Trophoblast cell (in vitro differentiated cells and primary cell): ENCODE data around the gene CHST3.

Experiments used
- DNase-seq, 2 donors: peaks; one replicate each; pipeline ENCODE4 v3.0.0-alpha.2; 2016
- H2AFZ ChIP-seq: 2 replicates; pipeline ENCODE4 v1.6.1; 2013; ENCODE audit warnings: low read length, moderate library complexity, mild to moderate bottlenecking; ENCODE audit not compliant: insufficient read depth, poor library complexity
- H2AK5ac ChIP-seq: 2 replicates; pipeline ENCODE4 v1.6.1; 2013; ENCODE audit warnings: mild to moderate bottlenecking, low read length
- H2BK120ac ChIP-seq: 2 replicates; pipeline ENCODE4 v1.6.1; 2013; ENCODE audit warnings: low read length, mild to moderate bottlenecking, moderate library complexity; ENCODE audit not compliant: insufficient read depth, poor library complexity
- H2BK12ac ChIP-seq: 2 replicates; pipeline ENCODE4 v1.6.1; 2013; ENCODE audit warnings: mild to moderate bottlenecking, low read length, moderate library complexity
- H2BK5ac ChIP-seq: 2 replicates; pipeline ENCODE4 v1.6.1; 2013; ENCODE audit warnings: low read length, low read depth, moderate library complexity, mild to moderate bottlenecking; ENCODE audit not compliant: poor library complexity
- H3K14ac ChIP-seq: 2 replicates; pipeline ENCODE4 v1.6.1; 2013; ENCODE audit warnings: mild to moderate bottlenecking, low read length
- H3K18ac ChIP-seq: 2 replicates; pipeline ENCODE4 v1.6.1; 2013; ENCODE audit warnings: mild to moderate bottlenecking, low read length
- H3K23ac ChIP-seq: 2 replicates; pipeline ENCODE4 v1.6.1; 2013; ENCODE audit warnings: low read length
- H3K27ac ChIP-seq: 2 replicates; pipeline ENCODE4 v1.5.1; 2013; ENCODE audit warnings: low read depth, mild to moderate bottlenecking, inconsistent platforms, low read length, moderate library complexity
- H3K27me3 ChIP-seq: 2 replicates; pipeline ENCODE4 v1.6.1; 2013; ENCODE audit warnings: inconsistent platforms, mild to moderate bottlenecking, low read length, moderate library complexity; ENCODE audit not compliant: insufficient read depth
- H3K36me3 ChIP-seq, 2 experiments: 1 replicate in 1 of 2; 2 replicates in 1 of 2; pipeline ENCODE4 v1.6.1; 2013; ENCODE audit warnings: low read length in 2 of 2, mild to moderate bottlenecking in 2 of 2, moderate library complexity in 1 of 2; ENCODE audit not compliant: insufficient read depth in 2 of 2, control insufficient read depth in 1 of 2
- H3K4ac ChIP-seq: 2 replicates; pipeline ENCODE4 v1.6.1; 2013; ENCODE audit warnings: low read depth, mild to moderate bottlenecking, low read length, moderate library complexity
- H3K4me1 ChIP-seq, 2 experiments: 1 replicate in 1 of 2; 2 replicates in 1 of 2; pipeline ENCODE4 v1.6.1; 2013; ENCODE audit warnings: low read length in 2 of 2, mild to moderate bottlenecking in 2 of 2, moderate library complexity in 1 of 2; ENCODE audit not compliant: insufficient read depth in 2 of 2, control insufficient read depth in 1 of 2
- H3K4me2 ChIP-seq: 2 replicates; pipeline ENCODE4 v1.6.1; 2013; ENCODE audit warnings: inconsistent platforms, mild to moderate bottlenecking, low read length, moderate library complexity
- H3K4me3 ChIP-seq: 2 replicates; pipeline ENCODE4 v1.5.1; 2013; ENCODE audit warnings: mild to moderate bottlenecking, low read depth, low read length, inconsistent platforms
- H3K79me1 ChIP-seq: one replicate; pipeline ENCODE4 v1.6.1; 2013; ENCODE audit warnings: low read length
- H3K79me2 ChIP-seq: 2 replicates; pipeline ENCODE4 v1.6.1; 2013; ENCODE audit warnings: low read length, mild to moderate bottlenecking; ENCODE audit not compliant: control insufficient read depth, insufficient read depth, poor library complexity
- H3K9ac ChIP-seq: 2 replicates; pipeline ENCODE4 v1.6.1; 2013; ENCODE audit warnings: mild to moderate bottlenecking, low read length
- H3K9me3 ChIP-seq: 2 replicates; pipeline ENCODE4 v1.6.1; 2013; ENCODE audit warnings: low read depth, mild to moderate bottlenecking, control low read depth, inconsistent platforms, low read length; ENCODE audit not compliant: insufficient read depth
- H4K12ac ChIP-seq: 2 replicates; pipeline ENCODE4 v1.6.1; 2013; ENCODE audit warnings: low read depth, mild to moderate bottlenecking, low read length, moderate library complexity
- H4K8ac ChIP-seq: 2 replicates; pipeline ENCODE4 v1.6.1; 2013; ENCODE audit warnings: low read depth, mild to moderate bottlenecking, low read length, moderate library complexity
- H4K91ac ChIP-seq: one replicate; pipeline ENCODE4 v1.6.1; 2013; ENCODE audit warnings: low read depth, mild to moderate bottlenecking, low read length, moderate library complexity
- WGBS: extraction: QIAGEN DNeasy Blood & Tissue Kit; methylation state at CpG from one replicate; pipeline ENCODE4 v1.1.7; 2013; ENCODE audit warnings: missing lambda C conversion rate; ENCODE audit not compliant: insufficient read length, insufficient coverage; ENCODE audit errors: extremely low coverage; 5-methylcytosine and 5-hydroxymethylcytosine counted together

The CHST3 gene

GRCh38 chr10:72002354-72003295 lies 38.4 kb downstream of the CHST3 start:
- no peaks in the 10 kb centered on the region for H3K27me3 ChIP-seq
- no peak overlapping the region for H2AK5ac ChIP-seq
- no peak overlapping the region for H3K4me3 ChIP-seq
- H3K36me3 ChIP-seq, result peaks cover 12 to 17% of the 10 kb centered on the region in 2 experiments
- H3K4me1 ChIP-seq, result peaks cover 15 to 18% of the 10 kb centered on the region in 2 experiments
- no peaks in the 10 kb centered on the region for H3K9me3 ChIP-seq
- no peak for DNase-seq
- H3K9ac ChIP-seq, result no peak overlapping the region
- no peak overlapping the region for H4K12ac ChIP-seq
- H3K23ac ChIP-seq, result no peak overlapping the region
- no peak overlapping the region for H4K91ac ChIP-seq
- no peak overlapping the region for H2AFZ ChIP-seq
- no peak overlapping the region for H2BK12ac ChIP-seq
- no CpG with 5 or more reads among the region's 8 CpGs for WGBS
- H2BK5ac ChIP-seq, result no peak overlapping the region
- H3K79me1 ChIP-seq, result no peaks in the 10 kb centered on the region
- H4K8ac ChIP-seq, result no peak overlapping the region
- no peak overlapping the region for H3K14ac ChIP-seq
- no peak overlapping the region for H3K4me2 ChIP-seq
- no peak overlapping the region for H3K18ac ChIP-seq
- no peak overlapping the region for H3K27ac ChIP-seq
- H2BK120ac ChIP-seq, result no peak overlapping the region
- H3K4ac ChIP-seq, result no peak overlapping the region
- no peaks in the 10 kb centered on the region for H3K79me2 ChIP-seq

GRCh38 chr10:72006026-72006425 lies 41.8 kb downstream of the CHST3 start:
- H2AFZ ChIP-seq, result no peak overlapping the region
- no peak overlapping the region for H2BK12ac ChIP-seq
- H3K4ac ChIP-seq, result no peak overlapping the region
- no peak overlapping the region for H4K91ac ChIP-seq
- no peak overlapping the region for H3K9ac ChIP-seq
- peaks cover 2% of the 10 kb centered on the region for H3K9me3 ChIP-seq
- H3K4me2 ChIP-seq, result no peak overlapping the region
- no peak overlapping the region for H3K27ac ChIP-seq
- no peak overlapping the region for H3K18ac ChIP-seq
- no peak for DNase-seq
- H3K4me1 ChIP-seq, result peaks cover 26 to 28% of the 10 kb centered on the region in 2 experiments
- peaks cover 5% of the 10 kb centered on the region for H3K79me2 ChIP-seq
- no peak overlapping the region for H4K12ac ChIP-seq
- H3K4me3 ChIP-seq, result no peak overlapping the region
- peaks cover 22 to 30% of the 10 kb centered on the region in 2 experiments for H3K36me3 ChIP-seq
- peaks cover 22% of the 10 kb centered on the region for H3K79me1 ChIP-seq
- H3K14ac ChIP-seq, result no peak overlapping the region
- no peak overlapping the region for H4K8ac ChIP-seq
- no CpG with 5 or more reads among the region's 3 CpGs for WGBS
- no peak overlapping the region for H2BK120ac ChIP-seq
- no peaks in the 10 kb centered on the region for H3K27me3 ChIP-seq
- H2BK5ac ChIP-seq, result no peak overlapping the region
- no peak overlapping the region for H2AK5ac ChIP-seq
- H3K23ac ChIP-seq, result no peak overlapping the region

- Histone ChIP-seq H3K23ac (no peak overlapping the region), H3K79me1 (peaks cover 22% of the 10 kb centered on the region), H2BK5ac (no peak overlapping the region), H3K4ac (no peak overlapping the region), H4K12ac (no peak overlapping the region), H3K18ac (peak overlapping the region; percentile 4), H3K14ac (peak overlapping the region; percentile 15), H3K4me1 (peaks cover 26 to 28% of the 10 kb centered on the region in 2 experiments), H2AK5ac (peak overlapping the region; percentile 24), H2AFZ (no peak overlapping the region), H3K27ac (no peak overlapping the region), H3K36me3 (peaks cover 32 to 36% of the 10 kb centered on the region in 2 experiments), H3K4me2 (no peak overlapping the region), H3K4me3 (peak overlapping the region; percentile 18), H3K9ac (no peak overlapping the region), H3K79me2 (peaks cover 5% of the 10 kb centered on the region), H2BK12ac (no peak overlapping the region), H3K27me3 (no peaks in the 10 kb centered on the region), H3K9me3 (peaks cover 2% of the 10 kb centered on the region), H4K8ac (no peak overlapping the region), H2BK120ac (no peak overlapping the region), H4K91ac (no peak overlapping the region)
- no CpG with 5 or more reads among the region's 59 CpGs for WGBS
- DNase-seq, result no peak
Observed at GRCh38 chr10:72007246-72007892, 43.2 kb downstream of the CHST3 start.

GRCh38 chr10:72008096-72008981 lies 44.1 kb downstream of the CHST3 start:
- peak overlapping the region; percentile 88 for H2BK120ac ChIP-seq
- peak overlapping the region; percentile 52 for H3K18ac ChIP-seq
- no peak overlapping the region for H3K9ac ChIP-seq
- peaks cover 34 to 36% of the 10 kb centered on the region in 2 experiments for H3K36me3 ChIP-seq
- H4K91ac ChIP-seq, result peak overlapping the region; percentile 86
- H3K23ac ChIP-seq, result no peak overlapping the region
- peak overlapping the region; percentile 63 for H2BK12ac ChIP-seq
- H3K14ac ChIP-seq, result peak overlapping the region; percentile 80
- peak overlapping the region; percentile 74 for H4K8ac ChIP-seq
- H2BK5ac ChIP-seq, result peak overlapping the region; percentile 80
- H2AK5ac ChIP-seq, result peak overlapping the region; percentile 52
- no peak overlapping the region for H3K4me2 ChIP-seq
- peaks cover 5% of the 10 kb centered on the region for H3K79me2 ChIP-seq
- H4K12ac ChIP-seq, result no peak overlapping the region
- no peaks in the 10 kb centered on the region for H3K27me3 ChIP-seq
- no CpG with 5 or more reads among the region's 58 CpGs for WGBS
- H3K4me1 ChIP-seq, result peaks cover 26 to 28% of the 10 kb centered on the region in 2 experiments
- H2AFZ ChIP-seq, result peak overlapping the region; percentile 37
- H3K4ac ChIP-seq, result peak overlapping the region; percentile 42
- no peak for DNase-seq
- H3K27ac ChIP-seq, result peak overlapping the region; percentile 97
- no peak overlapping the region for H3K4me3 ChIP-seq
- H3K79me1 ChIP-seq, result peaks cover 22% of the 10 kb centered on the region
- peaks cover 2% of the 10 kb centered on the region for H3K9me3 ChIP-seq
